Panc1 (cell line): Measurements from ENCODE around the gene TAF6. TPM values are rescaled to one million over a fixed set of nuclear protein-coding genes. Genes with fewer than 3 reads are reported as not detected.
A peak's percentile ranks its signal among the peaks of the same experiment; 100 is the strongest.
"Not testable (repeated sequence)": the region's sequence is repeated elsewhere in the genome, so short reads cannot be mapped to it uniquely, and the experiment has no call there.

Experiments
- ATAC-seq: fragments of 200-7000 bp; cut with Tn5 transposase; 2 replicates; pipeline ENCODE4 v1.9.1; 2020; ENCODE audit warnings: mild to moderate bottlenecking, moderate library complexity
- BruUV-seq: library from RNA; stranded (reverse); fragments of 400-500 nt; replicated peaks from 2 replicates; lab custom pipeline; 2021; lab: Mats Ljungman, UMichigan
- CTCF ChIA-PET: fragments of 300-600 bp; sonication (Branson Sonifier 250); formaldehyde crosslinking; loops from one replicate; lab custom pipeline; 2022; ENCODE audit warnings: antibody characterized with exemption; lab: Charles Lee
- POLR2A ChIA-PET: fragments of 300-600 bp; sonication (Branson Sonifier 250); formaldehyde crosslinking; loops from one replicate; lab custom pipeline; 2022; ENCODE audit warnings: antibody characterized with exemption; lab: Charles Lee
- DNase-seq: peaks from one replicate; pipeline ENCODE4 v3.0.0-alpha.2; 2010; ENCODE audit warnings: low read depth, low spot score
- H3K27ac ChIP-seq: 2 replicates; pipeline ENCODE4 v1.5.1; 2011; ENCODE audit warnings: mild to moderate bottlenecking, low read length, inconsistent platforms
- H3K27me3 ChIP-seq: fragments of 200-500 bp; sonication (Bioruptor generic); 2 replicates; pipeline ENCODE4 v1.6.0; 2014; ENCODE audit warnings: low read length, inconsistent platforms; ENCODE audit not compliant: control insufficient read depth, insufficient read depth
- H3K36me3 ChIP-seq: fragments of 200-500 bp; sonication (Bioruptor generic); 2 replicates; pipeline ENCODE4 v1.5.1; 2014; ENCODE audit warnings: inconsistent platforms, mild to moderate bottlenecking, low read length, moderate library complexity; ENCODE audit not compliant: control insufficient read depth, insufficient read depth
- H3K4me1 ChIP-seq: 2 replicates; pipeline ENCODE4 v1.5.1; 2011; ENCODE audit warnings: inconsistent platforms, mild to moderate bottlenecking, low read length, moderate library complexity; ENCODE audit not compliant: control insufficient read depth, insufficient read depth
- H3K4me3 ChIP-seq, 2 experiments: 2 replicates each; pipeline ENCODE4 v1.5.1; 2011 to 2012; ENCODE audit warnings: low read depth in 2 of 2, low read length in 2 of 2, mild to moderate bottlenecking in 2 of 2, inconsistent platforms in 1 of 2, moderate library complexity in 1 of 2
- H3K9me3 ChIP-seq: fragments of 200-500 bp; sonication (Bioruptor generic); 2 replicates; pipeline ENCODE4 v1.5.1; 2014; ENCODE audit warnings: low read depth, mild to moderate bottlenecking, inconsistent platforms, low read length, moderate library complexity; ENCODE audit not compliant: control insufficient read depth, insufficient read depth
- CTCF ChIP-seq: fragments of 450-650 bp; IDR thresholded peaks from 2 replicates; pipeline ENCODE4 v1.5.1; 2017; ENCODE audit warnings: mild to moderate bottlenecking
- POLR2AphosphoS5 ChIP-seq: IDR thresholded peaks from 2 replicates; pipeline ENCODE4 v1.6.1; 2012; ENCODE audit warnings: mild to moderate bottlenecking, low read depth, low read length, moderate library complexity
- SIN3A ChIP-seq: IDR thresholded peaks from 2 replicates; pipeline ENCODE4 v1.6.1; 2012; ENCODE audit warnings: low read depth, mild to moderate bottlenecking, low read length, moderate library complexity, borderline replicate concordance; ENCODE audit not compliant: insufficient read depth
- in situ Hi-C: cut with HindIII; loops from 2 replicates; pipeline ENCODE4 v1.10.0; 2016; ENCODE audit warnings: low sequenced_read_pairs, low pct_unique_long_range_greater_than_20kb
- intact Hi-C: fragments of 100-400 bp; cut with micrococcal nuclease; formaldehyde crosslinking; loops from one replicate; pipeline ENCODE4 v1.10.0; 2022; ENCODE audit not compliant: unreplicated experiment
- total RNA-seq: library from RNA; stranded (reverse); gene quantifications from one replicate; pipeline ENCODE4 v1.2.1, GENCODE V29; 2021; ENCODE audit not compliant: unreplicated experiment
- TF ChIP-seq, protein P1 (sequence below), 2 experiments: IDR thresholded peaks; 2 replicates each; pipeline ENCODE4 v1.6.1; 2011 to 2012; ENCODE audit warnings: low read depth in 2 of 2, control low read depth in 1 of 2, low read length in 1 of 2, mild to moderate bottlenecking in 1 of 2, moderate library complexity in 1 of 2; ENCODE audit not compliant: insufficient read depth in 1 of 2

TAF6 gene
- total RNA-seq, 1 experiment from 2014 or later, result 92.3 TPM

DNA sequence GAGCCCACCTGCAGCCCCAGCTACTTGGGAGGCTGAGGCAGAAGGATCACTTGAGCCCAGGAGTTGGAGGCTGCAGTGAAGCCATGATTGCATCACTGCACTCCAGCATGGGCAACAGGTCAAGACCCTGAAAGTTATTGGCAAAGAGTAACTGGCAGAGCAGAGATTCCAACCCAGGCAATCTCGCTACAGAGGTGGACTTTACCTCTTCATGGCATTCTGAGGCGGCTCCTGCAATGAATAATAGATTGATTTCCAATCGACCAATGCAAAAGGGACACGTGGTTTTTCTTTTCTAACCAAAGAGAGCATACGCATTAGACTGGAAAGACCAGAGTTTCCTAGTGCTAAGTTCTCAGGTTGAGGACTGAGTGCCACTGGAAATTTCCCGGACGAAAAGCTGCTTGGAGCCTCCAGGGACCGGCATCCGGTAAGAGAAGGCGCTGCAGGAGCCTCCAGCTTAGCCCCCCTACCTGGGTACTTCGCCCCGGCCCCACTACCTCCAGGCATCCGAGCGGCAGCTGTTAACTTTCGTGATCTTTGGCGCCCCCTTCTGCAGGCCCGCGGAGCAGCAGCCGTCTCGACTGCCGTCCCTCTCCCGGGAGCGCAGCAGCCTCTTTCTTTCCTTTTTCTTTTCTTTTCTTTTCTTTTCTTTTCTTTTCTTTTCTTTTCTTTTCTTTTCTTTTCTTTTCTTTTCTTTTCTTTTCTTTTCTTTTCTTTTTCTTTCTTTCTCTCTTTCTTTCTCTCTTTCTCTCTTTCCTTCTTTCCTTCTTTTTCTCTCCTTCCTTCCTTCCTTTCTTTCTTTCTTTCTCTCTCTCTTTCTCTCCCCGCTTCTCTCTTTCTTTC is 11.7 kb upstream of the TAF6 start:
- H3K4me3 ChIP-seq, result peak overlapping the region in 1 of 2 experiments; percentile 14; a peak in 2 of 4 replicates
- no peak for DNase-seq
- no TSS peak for BruUV-seq

GRCh38 chr7:100130220-100130607 is 11.1 kb upstream of the TAF6 start:
- H3K36me3 ChIP-seq, H3K9me3 ChIP-seq, H3K27me3 ChIP-seq, H3K27ac ChIP-seq, BruUV-seq, ATAC-seq, H3K4me3 ChIP-seq, POLR2A ChIA-PET, DNase-seq, in situ Hi-C loops, CTCF ChIA-PET: not testable (repeated sequence)
- intact Hi-C loops, result loop anchor here (5.0 kb wide), 1 partner anchor 87 kb away; the partner anchor contains the start of gene PVRIG
- peaks cover 12% of the 10 kb centered on the region for H3K4me1 ChIP-seq

More for the DNA sequence above, 11.7 kb upstream of the TAF6 start:
- ChIA-PET POLR2A (no interaction called here), CTCF (interaction anchor here (0.6 to 1.2 kb wide), 3 partner anchors 9 to 124 kb away, joined by 5 to 13 read pairs (median 6); partner anchors contain the start of gene LAMTOR4)
- Histone ChIP-seq H3K4me1 (0 out of 2 replicates have a peak, but pooled peaks cover 7% of the 10 kb centered on the region), H3K9me3 (no peaks in the 10 kb centered on the region), H3K36me3 (peaks cover 2% of the 10 kb centered on the region; the same call in 1 of the 2 replicates), H3K27ac (0 out of 2 replicates have a peak overlapping the region, but pooled peaks have one; percentile 37), H3K27me3 (no peaks in the 10 kb centered on the region)
- peak; percentile 47 for ATAC-seq
- intact Hi-C loops, result loop anchor here (5.0 kb wide), 1 partner anchor 86 kb away; the partner anchor contains the start of gene PVRIG
- TF ChIP-seq CTCF (peak; percentile 97), SIN3A (no peak)
- in situ Hi-C loops, result no loop called here

GRCh38 chr7:100128637-100128963 is 9.4 kb upstream of the TAF6 start:
- CTCF ChIA-PET, result interaction anchor here (0.9 kb wide), 1 partner anchor 9 kb away, joined by 4 read pairs; no protein-coding TSS in a partner anchor
- no peaks in the 10 kb centered on the region for H3K27me3 ChIP-seq
- ATAC-seq (no peak), DNase-seq (no peak)
- no peak overlapping the region for H3K27ac ChIP-seq
- peaks cover 2% of the 10 kb centered on the region; the same call in 1 of the 2 replicates for H3K36me3 ChIP-seq
- peak overlapping the region in 1 of 2 experiments; percentile 98; a peak in 2 of 4 replicates for H3K4me3 ChIP-seq
- TF ChIP-seq POLR2AphosphoS5, result no peak
- TF ChIP-seq, protein P1, sequence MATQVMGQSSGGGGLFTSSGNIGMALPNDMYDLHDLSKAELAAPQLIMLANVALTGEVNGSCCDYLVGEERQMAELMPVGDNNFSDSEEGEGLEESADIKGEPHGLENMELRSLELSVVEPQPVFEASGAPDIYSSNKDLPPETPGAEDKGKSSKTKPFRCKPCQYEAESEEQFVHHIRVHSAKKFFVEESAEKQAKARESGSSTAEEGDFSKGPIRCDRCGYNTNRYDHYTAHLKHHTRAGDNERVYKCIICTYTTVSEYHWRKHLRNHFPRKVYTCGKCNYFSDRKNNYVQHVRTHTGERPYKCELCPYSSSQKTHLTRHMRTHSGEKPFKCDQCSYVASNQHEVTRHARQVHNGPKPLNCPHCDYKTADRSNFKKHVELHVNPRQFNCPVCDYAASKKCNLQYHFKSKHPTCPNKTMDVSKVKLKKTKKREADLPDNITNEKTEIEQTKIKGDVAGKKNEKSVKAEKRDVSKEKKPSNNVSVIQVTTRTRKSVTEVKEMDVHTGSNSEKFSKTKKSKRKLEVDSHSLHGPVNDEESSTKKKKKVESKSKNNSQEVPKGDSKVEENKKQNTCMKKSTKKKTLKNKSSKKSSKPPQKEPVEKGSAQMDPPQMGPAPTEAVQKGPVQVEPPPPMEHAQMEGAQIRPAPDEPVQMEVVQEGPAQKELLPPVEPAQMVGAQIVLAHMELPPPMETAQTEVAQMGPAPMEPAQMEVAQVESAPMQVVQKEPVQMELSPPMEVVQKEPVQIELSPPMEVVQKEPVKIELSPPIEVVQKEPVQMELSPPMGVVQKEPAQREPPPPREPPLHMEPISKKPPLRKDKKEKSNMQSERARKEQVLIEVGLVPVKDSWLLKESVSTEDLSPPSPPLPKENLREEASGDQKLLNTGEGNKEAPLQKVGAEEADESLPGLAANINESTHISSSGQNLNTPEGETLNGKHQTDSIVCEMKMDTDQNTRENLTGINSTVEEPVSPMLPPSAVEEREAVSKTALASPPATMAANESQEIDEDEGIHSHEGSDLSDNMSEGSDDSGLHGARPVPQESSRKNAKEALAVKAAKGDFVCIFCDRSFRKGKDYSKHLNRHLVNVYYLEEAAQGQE (IDR thresholded peaks at IDR 0.05; ENCODE audit: insufficient read depth in 1 of 2, low read depth in 2 of 2, low read length in 1 of 2), result no peak
- no peak for TF ChIP-seq CTCF
- TF ChIP-seq SIN3A, result no peak
- no TSS peak for BruUV-seq
- H3K9me3 ChIP-seq, result no peaks in the 10 kb centered on the region
- peaks cover 18% of the 10 kb centered on the region for H3K4me1 ChIP-seq
- in situ Hi-C loops (no loop called here), intact Hi-C loops (no loop called here)
- POLR2A ChIA-PET, result interaction anchor here (0.8 to 1.0 kb wide), 2 partner anchors 28 to 82 kb away, joined by 3 to 5 read pairs; partner anchors contain the start of genes AP4M1 and MCM7
